Nephron progenitor cell (in vitro differentiated cells): ENCODE results near the gene VSX1.

Experiments
- DNase-seq: peaks from one replicate; pipeline ENCODE4 v3.0.0; 2021
- H3K27ac Mint-ChIP-seq: 2 replicates; pipeline ENCODE4 v1.8.0; 2021; ENCODE audit warnings: mild to moderate bottlenecking, moderate library complexity, mixed read lengths
- H3K27me3 Mint-ChIP-seq: 2 replicates; pipeline ENCODE4 v1.8.0; 2021; ENCODE audit warnings: mild to moderate bottlenecking, low read depth, mixed read lengths; ENCODE audit not compliant: poor library complexity
- H3K36me3 Mint-ChIP-seq: 2 replicates; pipeline ENCODE4 v1.8.0; 2021; ENCODE audit warnings: low read depth, mixed read lengths
- H3K4me1 Mint-ChIP-seq: 2 replicates; pipeline ENCODE4 v1.8.0; 2021; ENCODE audit warnings: mixed read lengths
- H3K4me3 Mint-ChIP-seq: 2 replicates; pipeline ENCODE4 v1.8.0; 2021; ENCODE audit warnings: mild to moderate bottlenecking, moderate library complexity, mixed read lengths
- H3K9me3 Mint-ChIP-seq: 2 replicates; pipeline ENCODE4 v1.8.0; 2021; ENCODE audit warnings: mild to moderate bottlenecking, moderate library complexity, mixed read lengths
- TF ChIP-seq, protein P1 (sequence below): fragments of 200-600 bp; sonication (generic); IDR thresholded peaks from 2 replicates; pipeline ENCODE4 v1.5.0; 2021; ENCODE audit warnings: antibody characterized with exemption

VSX1 gene

DNA sequence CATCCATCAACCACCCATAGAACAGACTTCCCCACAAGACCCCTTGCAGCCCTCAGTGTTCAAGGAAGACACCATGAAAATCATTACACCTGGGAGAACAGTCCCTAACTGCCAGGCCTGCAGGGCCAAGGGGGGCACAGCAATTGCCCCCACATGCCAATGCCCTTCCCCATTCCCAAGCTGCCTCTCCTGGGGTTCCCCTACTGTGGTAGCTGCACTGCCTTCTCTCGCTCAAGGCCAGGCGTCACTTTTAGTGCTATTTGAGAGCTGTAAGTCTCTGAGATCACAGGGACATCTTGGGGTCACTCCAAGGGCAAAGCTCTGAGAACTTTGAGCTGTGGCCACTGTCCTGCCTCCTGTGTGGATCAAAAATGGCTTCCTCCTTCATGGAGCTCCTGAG lies 18.0 kb downstream of the VSX1 start:
- Mint-ChIP-seq H3K27me3 (peaks cover 61% of the 10 kb centered on the region), H3K4me1 (peaks cover 2% of the 10 kb centered on the region), H3K9me3 (no peaks in the 10 kb centered on the region), H3K36me3 (no peaks in the 10 kb centered on the region), H3K4me3 (no peak overlapping the region), H3K27ac (no peak overlapping the region)
- no peak for DNase-seq
- TF ChIP-seq, protein P1, sequence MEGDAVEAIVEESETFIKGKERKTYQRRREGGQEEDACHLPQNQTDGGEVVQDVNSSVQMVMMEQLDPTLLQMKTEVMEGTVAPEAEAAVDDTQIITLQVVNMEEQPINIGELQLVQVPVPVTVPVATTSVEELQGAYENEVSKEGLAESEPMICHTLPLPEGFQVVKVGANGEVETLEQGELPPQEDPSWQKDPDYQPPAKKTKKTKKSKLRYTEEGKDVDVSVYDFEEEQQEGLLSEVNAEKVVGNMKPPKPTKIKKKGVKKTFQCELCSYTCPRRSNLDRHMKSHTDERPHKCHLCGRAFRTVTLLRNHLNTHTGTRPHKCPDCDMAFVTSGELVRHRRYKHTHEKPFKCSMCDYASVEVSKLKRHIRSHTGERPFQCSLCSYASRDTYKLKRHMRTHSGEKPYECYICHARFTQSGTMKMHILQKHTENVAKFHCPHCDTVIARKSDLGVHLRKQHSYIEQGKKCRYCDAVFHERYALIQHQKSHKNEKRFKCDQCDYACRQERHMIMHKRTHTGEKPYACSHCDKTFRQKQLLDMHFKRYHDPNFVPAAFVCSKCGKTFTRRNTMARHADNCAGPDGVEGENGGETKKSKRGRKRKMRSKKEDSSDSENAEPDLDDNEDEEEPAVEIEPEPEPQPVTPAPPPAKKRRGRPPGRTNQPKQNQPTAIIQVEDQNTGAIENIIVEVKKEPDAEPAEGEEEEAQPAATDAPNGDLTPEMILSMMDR = no peak

DNA sequence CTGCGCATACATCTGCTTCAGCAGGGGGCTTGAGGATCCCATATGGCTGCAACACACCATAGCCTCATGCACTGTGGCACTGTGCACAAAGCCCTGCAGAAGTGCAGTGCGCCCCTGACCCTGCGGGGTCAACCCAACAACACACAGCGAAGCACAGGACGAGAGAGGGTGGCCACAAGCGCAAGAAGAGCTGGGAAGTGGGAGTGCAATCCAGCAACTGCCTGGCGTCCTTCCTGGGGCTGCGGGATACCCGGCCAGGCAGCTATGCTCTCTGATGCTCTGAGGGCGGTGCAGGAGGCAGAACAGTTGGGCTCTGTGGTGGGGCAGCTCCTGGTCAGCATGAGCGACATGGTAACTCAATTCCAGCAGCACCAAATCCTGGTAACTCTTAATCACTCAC lies 18.4 kb downstream of the VSX1 start:
- no peak for DNase-seq
- peaks cover 4% of the 10 kb centered on the region for H3K4me1 Mint-ChIP-seq
- no peaks in the 10 kb centered on the region for H3K36me3 Mint-ChIP-seq
- H3K4me3 Mint-ChIP-seq = no peak overlapping the region
- peaks cover 65% of the 10 kb centered on the region for H3K27me3 Mint-ChIP-seq
- TF ChIP-seq, protein P1 = no peak
- no peak overlapping the region for H3K27ac Mint-ChIP-seq
- no peaks in the 10 kb centered on the region for H3K9me3 Mint-ChIP-seq

DNA sequence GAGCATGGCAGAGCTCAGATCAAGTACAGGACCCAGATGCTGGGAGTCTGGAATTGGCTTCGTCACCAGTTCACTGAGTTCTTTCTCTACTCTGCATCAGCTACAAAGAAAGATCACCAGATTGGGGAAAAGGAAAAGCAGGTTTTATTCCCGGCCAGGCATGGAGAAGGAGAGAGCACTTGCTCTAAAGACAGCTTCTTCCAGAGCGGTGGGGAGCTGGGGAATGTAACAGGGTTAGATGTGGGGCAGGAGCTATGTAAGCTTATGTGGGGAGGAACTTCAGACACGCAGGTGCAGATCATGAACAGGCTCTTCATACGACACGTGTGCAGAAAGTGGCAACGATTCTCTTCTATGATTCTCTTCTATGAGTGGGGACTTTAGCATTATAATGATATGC lies 19.1 kb downstream of the VSX1 start:
- Mint-ChIP-seq H3K9me3 (no peaks in the 10 kb centered on the region), H3K36me3 (no peaks in the 10 kb centered on the region)
- DNase-seq = no peak

DNA sequence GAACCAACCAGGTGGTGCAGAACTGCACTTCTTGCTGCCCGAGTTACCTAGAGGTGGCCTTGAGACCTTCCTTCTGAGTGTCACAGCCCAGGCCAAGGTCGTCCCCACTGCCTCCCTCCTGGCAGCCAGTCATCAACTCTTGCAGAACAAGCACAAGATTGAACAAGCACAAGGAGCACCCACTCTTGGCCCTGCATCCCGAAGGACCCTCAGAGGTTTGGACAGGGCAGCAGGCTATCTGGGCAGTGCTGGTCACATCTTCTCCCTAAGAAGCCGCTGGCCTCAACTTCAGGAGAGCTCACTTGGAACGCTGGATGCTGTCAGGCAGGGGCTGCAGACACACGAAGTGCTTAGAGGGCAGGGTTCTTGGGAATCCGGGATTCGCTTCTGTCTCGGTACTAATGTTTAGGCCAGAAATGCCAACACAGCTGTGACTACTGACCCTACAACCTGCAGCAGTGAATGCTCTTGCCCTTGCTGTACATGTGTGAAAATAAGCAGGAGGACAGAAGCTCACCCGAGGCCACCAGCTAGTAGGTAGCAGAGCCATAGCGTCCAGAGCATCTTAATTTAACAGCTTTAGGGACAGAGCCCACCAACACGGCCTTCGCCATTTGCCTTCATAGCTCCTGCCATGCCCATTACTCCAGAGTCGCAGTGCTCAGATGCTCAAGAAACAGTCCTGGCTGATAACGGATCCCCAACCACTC lies 20.0 kb downstream of the VSX1 start:
- Mint-ChIP-seq H3K27me3 (peaks cover 78% of the 10 kb centered on the region), H3K4me3 (no peak overlapping the region)
- TF ChIP-seq, protein P1 = no peak

More for the DNA sequence above, 19.1 kb downstream of the VSX1 start:
- TF ChIP-seq, protein P1 = no peak
- H3K4me1 Mint-ChIP-seq = peaks cover 4% of the 10 kb centered on the region
- no peak overlapping the region for H3K27ac Mint-ChIP-seq
- peaks cover 71% of the 10 kb centered on the region for H3K27me3 Mint-ChIP-seq
- no peak overlapping the region for H3K4me3 Mint-ChIP-seq

DNA sequence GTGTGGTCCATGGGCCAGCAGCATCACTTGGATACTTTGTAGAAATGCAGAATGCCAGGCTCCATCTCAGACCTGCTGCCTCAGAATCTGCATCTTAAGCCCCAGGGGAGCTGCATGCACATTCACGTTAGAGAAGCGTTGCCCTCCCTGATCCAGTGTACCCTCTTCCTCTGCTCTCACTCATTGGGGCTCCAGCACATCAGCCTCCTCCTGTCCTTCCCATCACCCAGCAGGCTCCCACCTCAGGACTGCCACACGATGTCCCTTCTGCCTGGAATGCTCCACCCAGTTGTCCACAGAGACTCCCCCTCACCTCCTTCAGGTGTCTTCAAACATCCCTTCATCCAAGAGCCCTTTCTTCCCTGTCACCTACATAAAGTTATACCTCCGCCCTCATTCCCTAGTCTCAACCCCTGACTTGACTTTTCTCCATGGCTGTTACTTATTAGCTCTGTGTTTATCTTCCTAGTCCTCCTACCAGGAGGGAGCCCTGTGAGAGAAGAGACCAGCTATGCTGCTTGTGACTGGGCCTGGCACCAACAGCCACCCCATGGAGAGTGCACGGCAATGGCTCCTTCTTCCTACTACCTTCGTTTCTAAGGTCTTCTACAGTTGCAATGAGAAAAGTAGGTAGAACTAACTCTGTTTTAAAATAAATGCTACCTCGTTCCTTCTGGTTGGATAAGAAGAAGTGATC lies 20.7 kb downstream of the VSX1 start:
- TF ChIP-seq, protein P1 = no peak
- Mint-ChIP-seq H3K36me3 (no peaks in the 10 kb centered on the region), H3K4me3 (no peak overlapping the region), H3K9me3 (no peaks in the 10 kb centered on the region), H3K27ac (no peak overlapping the region), H3K27me3 (peaks cover 86% of the 10 kb centered on the region), H3K4me1 (peaks cover 4% of the 10 kb centered on the region)
- no peak for DNase-seq

More for the DNA sequence above, 20.0 kb downstream of the VSX1 start:
- H3K4me1 Mint-ChIP-seq = peaks cover 4% of the 10 kb centered on the region
- H3K27ac Mint-ChIP-seq = no peak overlapping the region
- no peak for DNase-seq
- H3K9me3 Mint-ChIP-seq = no peaks in the 10 kb centered on the region
- no peaks in the 10 kb centered on the region for H3K36me3 Mint-ChIP-seq
